AG09319 (cell line): ENCODE measurements around the gene EPN2.

Experiments
- DNase-seq: peaks from one replicate; pipeline ENCODE4 v3.0.0-alpha.2; 2010; ENCODE audit warnings: low read depth; ENCODE audit errors: extremely low read depth
- CTCF ChIP-seq: IDR thresholded peaks from 2 replicates; pipeline ENCODE4 v1.5.1; 2011; ENCODE audit warnings: low read depth, mild to moderate bottlenecking, inconsistent platforms, low read length, moderate library complexity

EPN2 gene

GRCh38 chr17:19244781-19245180 is 7.6 kb downstream of the EPN2 start:
- TF ChIP-seq CTCF, result no peak
- DNase-seq, result no peak

DNA sequence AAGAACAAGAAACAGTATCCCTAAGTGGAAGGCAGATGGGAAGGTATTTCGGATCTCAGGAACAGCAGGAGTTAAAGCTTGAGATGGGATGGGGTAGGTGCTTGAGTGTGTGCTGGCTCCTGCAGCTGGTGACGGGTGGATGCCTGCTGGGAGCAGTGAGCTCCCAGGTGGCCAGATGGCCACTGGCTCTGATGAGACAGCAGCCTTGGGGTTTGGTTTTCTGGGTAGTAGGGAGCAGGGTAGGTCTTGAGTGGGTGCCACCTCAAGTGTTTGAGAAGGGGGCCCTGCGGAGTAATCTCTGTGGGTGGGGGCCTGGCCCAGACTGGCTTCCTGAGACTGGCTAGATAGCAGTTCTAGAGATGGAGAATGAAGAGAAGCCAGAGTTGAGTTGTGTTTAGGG is 10.3 kb downstream of the EPN2 start:
- TF ChIP-seq CTCF, result no peak
- no peak for DNase-seq

- TF ChIP-seq CTCF, result no peak
- DNase-seq, result no peak
Observed at GRCh38 chr17:19248151-19248927, 11.2 kb downstream of the EPN2 start.

DNA sequence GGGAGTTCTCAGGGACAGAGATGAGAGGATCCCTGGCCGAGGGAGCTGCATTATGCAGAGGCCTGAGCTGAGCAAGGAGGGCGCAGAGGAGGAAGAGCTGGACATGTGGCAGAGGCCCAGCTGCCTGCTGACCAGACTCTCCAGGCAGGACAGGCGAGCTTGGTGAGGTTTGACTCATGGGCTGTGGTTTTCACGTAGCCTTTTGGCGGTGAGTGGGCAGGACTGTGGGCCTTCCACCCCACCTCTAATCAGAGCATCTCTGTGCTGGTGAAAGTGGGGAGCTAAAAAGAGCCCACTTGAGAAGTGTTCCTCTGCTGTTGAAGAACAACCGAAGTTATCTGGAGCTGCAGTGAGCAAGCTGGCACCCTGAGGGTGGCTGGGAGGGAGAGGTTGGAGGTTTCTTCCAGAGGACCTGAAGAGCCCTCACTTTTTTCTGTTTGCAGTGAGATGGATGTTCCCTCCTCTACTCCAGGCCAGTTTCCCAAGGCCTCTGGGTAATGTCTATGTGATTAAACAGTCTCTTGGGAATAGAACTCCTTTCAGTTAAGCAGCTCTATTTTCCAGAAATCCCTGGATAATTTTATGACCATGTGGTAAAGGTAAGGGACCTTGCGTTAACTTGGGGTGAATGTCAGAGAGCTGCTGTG is 11.9 kb downstream of the EPN2 start:
- TF ChIP-seq CTCF, result no peak
- peak; percentile 47 for DNase-seq

GRCh38 chr17:19249681-19250080 is 12.5 kb downstream of the EPN2 start:
- no peak for DNase-seq
- no peak for TF ChIP-seq CTCF

DNA sequence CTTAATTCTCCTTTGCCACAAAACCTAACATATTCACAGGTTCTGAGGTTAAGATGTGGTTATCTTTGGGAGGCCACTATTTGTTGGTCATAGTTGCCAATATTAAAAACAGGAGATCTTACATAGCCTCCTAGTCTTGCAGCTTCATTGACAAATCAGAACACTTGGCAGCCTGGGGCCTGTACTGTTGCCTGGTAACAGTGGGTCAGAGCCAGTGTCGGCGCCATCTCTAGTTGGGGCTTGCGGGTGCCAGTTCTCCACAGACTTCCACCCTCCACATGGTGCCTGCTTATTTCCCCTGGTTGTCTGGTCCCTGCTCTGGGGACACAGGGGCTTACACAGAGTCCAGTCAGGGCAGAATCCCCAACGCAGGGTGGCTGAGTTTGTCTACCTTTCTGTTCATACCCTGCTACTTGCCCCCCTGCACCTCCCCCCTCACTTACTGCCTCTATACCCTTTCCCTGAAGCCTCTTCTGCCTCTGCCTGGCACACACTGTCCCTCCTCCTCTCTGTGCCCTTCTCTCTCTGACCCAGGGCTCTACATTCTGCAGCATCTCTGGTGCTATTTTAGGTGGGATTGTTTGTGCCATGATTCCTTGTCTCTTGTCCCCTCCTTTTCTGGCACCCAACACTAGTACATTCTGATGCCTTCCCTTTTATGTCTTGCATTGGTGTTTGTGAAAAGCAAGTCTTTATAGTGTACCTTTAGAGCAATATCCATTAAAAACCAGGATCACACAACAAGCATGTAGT is 13.4 kb downstream of the EPN2 start:
- TF ChIP-seq CTCF, result no peak
- DNase-seq, result no peak

- DNase-seq, result no peak
- TF ChIP-seq CTCF, result no peak
Observed at GRCh38 chr17:19253112-19253511, 15.9 kb downstream of the EPN2 start.
